22Rv1 (cell line): ENCODE measurements around the gene ALG9.

Experiments
- ZFX ChIP-seq: fragments of 450-650 bp; IDR thresholded peaks from 2 replicates; pipeline ENCODE4 v1.6.1; 2017; ENCODE audit warnings: antibody characterized with exemption, borderline replicate concordance
- TF ChIP-seq, protein P1 (sequence below): fragments of 450-650 bp; IDR thresholded peaks from 2 replicates; pipeline ENCODE4 v1.5.1; 2017; ENCODE audit warnings: mild to moderate bottlenecking

DNA sequence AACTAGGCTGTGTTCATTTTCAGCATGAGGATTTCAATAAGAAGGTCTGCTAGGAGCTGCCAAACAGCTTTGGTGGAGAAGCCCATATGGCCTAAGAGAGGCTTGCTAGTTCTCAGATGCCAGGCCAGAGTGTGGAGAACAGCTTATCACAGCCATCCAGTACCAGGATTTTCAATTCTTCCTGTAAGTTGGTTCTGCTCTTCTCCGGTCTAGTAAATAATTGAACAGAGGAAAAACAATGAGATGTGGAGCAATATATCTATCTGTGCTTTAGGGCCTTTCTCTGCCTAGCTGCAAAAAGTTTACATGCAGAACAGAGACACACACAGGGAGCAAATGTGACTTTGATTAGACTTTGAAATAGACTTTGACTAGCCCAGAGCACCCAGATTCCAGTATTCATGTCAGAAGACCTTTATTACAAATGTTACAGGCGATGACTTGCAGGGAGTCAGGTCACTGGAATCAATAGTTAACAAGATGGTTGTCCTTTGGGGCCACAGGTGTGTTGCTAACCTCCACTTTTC is 85.4 kb downstream of the ALG9 start:
- TF ChIP-seq, protein P1, sequence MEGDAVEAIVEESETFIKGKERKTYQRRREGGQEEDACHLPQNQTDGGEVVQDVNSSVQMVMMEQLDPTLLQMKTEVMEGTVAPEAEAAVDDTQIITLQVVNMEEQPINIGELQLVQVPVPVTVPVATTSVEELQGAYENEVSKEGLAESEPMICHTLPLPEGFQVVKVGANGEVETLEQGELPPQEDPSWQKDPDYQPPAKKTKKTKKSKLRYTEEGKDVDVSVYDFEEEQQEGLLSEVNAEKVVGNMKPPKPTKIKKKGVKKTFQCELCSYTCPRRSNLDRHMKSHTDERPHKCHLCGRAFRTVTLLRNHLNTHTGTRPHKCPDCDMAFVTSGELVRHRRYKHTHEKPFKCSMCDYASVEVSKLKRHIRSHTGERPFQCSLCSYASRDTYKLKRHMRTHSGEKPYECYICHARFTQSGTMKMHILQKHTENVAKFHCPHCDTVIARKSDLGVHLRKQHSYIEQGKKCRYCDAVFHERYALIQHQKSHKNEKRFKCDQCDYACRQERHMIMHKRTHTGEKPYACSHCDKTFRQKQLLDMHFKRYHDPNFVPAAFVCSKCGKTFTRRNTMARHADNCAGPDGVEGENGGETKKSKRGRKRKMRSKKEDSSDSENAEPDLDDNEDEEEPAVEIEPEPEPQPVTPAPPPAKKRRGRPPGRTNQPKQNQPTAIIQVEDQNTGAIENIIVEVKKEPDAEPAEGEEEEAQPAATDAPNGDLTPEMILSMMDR, result no peak
- no peak for TF ChIP-seq ZFX
